Endothelial cell of umbilical vein (primary cell): Measurements from ENCODE around the gene SPCS3. TPM values are rescaled to one million over a fixed set of nuclear protein-coding genes. Genes with fewer than 3 reads are reported as not detected.

ENCODE experiments used
- BruUV-seq: library from RNA; stranded (reverse); fragments of 400-500 nt; replicated peaks from 2 replicates; lab custom pipeline; 2021; lab: Mats Ljungman, UMichigan
- CTCF ChIA-PET: fragments of 300-600, 350-600 bp; sonication (Branson Sonifier 250); formaldehyde crosslinking; loops from one replicate; lab custom pipeline; 2021; ENCODE audit warnings: antibody characterized with exemption, inconsistent platforms; lab: Charles Lee
- POLR2A ChIA-PET: fragments of 300-600, 350-600 bp; sonication (Branson Sonifier 250); formaldehyde crosslinking; loops from one replicate; lab custom pipeline; 2021; ENCODE audit warnings: antibody characterized with exemption, inconsistent platforms; lab: Charles Lee
- DNase-seq: peaks from one replicate; pipeline ENCODE4 v3.0.0-alpha.2; 2011; ENCODE audit warnings: low read depth, low spot score
- FAIRE-seq: peaks from 2 replicates; lab custom pipeline; 2011; peaks lifted over from hg19 to GRCh38; lab: Jason Lieb, UNC
- H2AFZ ChIP-seq: 2 replicates; pipeline ENCODE4 v1.6.0; 2012; ENCODE audit warnings: low read depth, low read length, control low read depth, inconsistent platforms
- H3K27ac ChIP-seq: 2 replicates; pipeline ENCODE4 v1.5.1; 2011; ENCODE audit warnings: low read depth, mild to moderate bottlenecking, control low read depth, low read length, moderate library complexity; ENCODE audit not compliant: insufficient read depth
- H3K27me3 ChIP-seq, 2 experiments: 2 replicates each; pipeline versions ENCODE4 v1.6.0 to v1.6.1; 2011; ENCODE audit warnings: low read length in 2 of 2, mixed read lengths in 1 of 2; ENCODE audit not compliant: control insufficient read depth in 2 of 2, insufficient read depth in 2 of 2
- H3K36me3 ChIP-seq, 2 experiments: 2 replicates in 1 of 2; 3 replicates in 1 of 2; pipeline ENCODE4 v1.5.1; 2011; ENCODE audit warnings: low read length in 2 of 2, mild to moderate bottlenecking in 1 of 2, moderate library complexity in 1 of 2; ENCODE audit not compliant: control insufficient read depth in 2 of 2, insufficient read depth in 2 of 2; ENCODE audit errors: extremely low read depth in 1 of 2
- H3K4me1 ChIP-seq: 3 replicates; pipeline ENCODE4 v1.5.1; 2011; ENCODE audit warnings: mild to moderate bottlenecking, low read length; ENCODE audit not compliant: control insufficient read depth, insufficient read depth; ENCODE audit errors: extremely low read depth
- H3K4me2 ChIP-seq: 2 replicates; pipeline ENCODE4 v1.6.1; 2011; ENCODE audit warnings: low read length, control low read depth, mixed read lengths; ENCODE audit not compliant: insufficient read depth
- H3K4me3 ChIP-seq, 3 experiments: fragments of 200-600 bp in 1 of 3; sonication (generic), shearing (Covaris generic) in 1 of 3; replicated peaks in 1 of 3; 2 replicates each; pipeline ENCODE4 v1.5.1; 2011 to 2016; ENCODE audit warnings: control low read depth in 3 of 3, low read length in 3 of 3, mild to moderate bottlenecking in 2 of 3, inconsistent platforms in 1 of 3, low read depth in 1 of 3, moderate library complexity in 1 of 3; ENCODE audit not compliant: insufficient read depth in 1 of 3
- H3K79me2 ChIP-seq: 2 replicates; pipeline ENCODE4 v1.6.0; 2012; ENCODE audit warnings: low read length, inconsistent platforms; ENCODE audit not compliant: control insufficient read depth, insufficient read depth
- H3K9ac ChIP-seq: replicated peaks from 2 replicates; pipeline ENCODE3; 2011; ENCODE audit warnings: low read length, control low read depth; ENCODE audit not compliant: insufficient read depth; ENCODE audit errors: extremely low read depth
- H3K9me1 ChIP-seq: replicated peaks from 3 replicates; pipeline ENCODE4 v1.6.0; 2011; ENCODE audit warnings: mild to moderate bottlenecking, low read length; ENCODE audit not compliant: control insufficient read depth, insufficient read depth; ENCODE audit errors: extremely low read depth
- H3K9me3 ChIP-seq: replicated peaks from 2 replicates; pipeline ENCODE4 v1.5.1; 2012; ENCODE audit warnings: low read length, inconsistent platforms; ENCODE audit not compliant: control insufficient read depth, insufficient read depth
- H4K20me1 ChIP-seq: replicated peaks from 2 replicates; pipeline ENCODE3; 2011; ENCODE audit warnings: mild to moderate bottlenecking, low read length; ENCODE audit not compliant: control insufficient read depth, insufficient read depth; ENCODE audit errors: extremely low read depth
- EZH2 ChIP-seq: IDR thresholded peaks from 2 replicates; pipeline ENCODE4 v1.6.1; 2012; ENCODE audit warnings: borderline replicate concordance, low read depth, mild to moderate bottlenecking, moderate library complexity, low read length, inconsistent platforms; ENCODE audit not compliant: severe bottlenecking
- FOS ChIP-seq: IDR thresholded peaks from 2 replicates; pipeline ENCODE4 v1.6.1; 2011; ENCODE audit warnings: mild to moderate bottlenecking, low read length, moderate library complexity, borderline replicate concordance; ENCODE audit not compliant: insufficient read depth
- GATA2 ChIP-seq: IDR thresholded peaks from 2 replicates; pipeline ENCODE4 v1.7.0; 2011; ENCODE audit warnings: low read depth, mild to moderate bottlenecking, moderate library complexity, mixed read lengths, low read length; ENCODE audit not compliant: insufficient read length, insufficient read depth
- JUN ChIP-seq: IDR thresholded peaks from 2 replicates; pipeline ENCODE4 v1.6.1; 2011; ENCODE audit warnings: borderline replicate concordance, low read depth; ENCODE audit not compliant: insufficient read length, insufficient read depth
- MYC ChIP-seq: IDR thresholded peaks from one replicate; pipeline ENCODE4 v1.6.1; 2011; ENCODE audit warnings: mild to moderate bottlenecking, low read depth, low read length
- POLR2A ChIP-seq: IDR thresholded peaks from 2 replicates; pipeline ENCODE4 v1.6.1; 2012; ENCODE audit warnings: low read depth, mild to moderate bottlenecking, control low read depth, low read length
- POLR2AphosphoS5 ChIP-seq: IDR thresholded peaks from 2 replicates; pipeline ENCODE4 v1.6.1; 2012; ENCODE audit warnings: low read depth, mild to moderate bottlenecking, control low read depth, low read length, moderate library complexity; ENCODE audit not compliant: insufficient read depth
- dilution Hi-C: fragments of 300-500 bp; cut with MboI; formaldehyde crosslinking; loops from one replicate; pipeline ENCODE4 v1.15.0; 2019; ENCODE audit warnings: low sequenced_read_pairs; ENCODE audit not compliant: extremely low pct_ligation_motif_present
- intact Hi-C: fragments of 100-400 bp; cut with micrococcal nuclease; formaldehyde crosslinking; loops from one replicate; pipeline ENCODE4 v1.10.0; 2022
- polyA plus RNA-seq, 4 experiments: library from polyadenylated mRNA; depleted of rRNA in 3 of 4; stranded (reverse) in 3 of 4; unstranded in 1 of 4; fragments of >200 nt; gene quantifications; 2 replicates each; pipeline versions ENCODE4 v1.2.1 to v1.2.3, GENCODE V29; 2011 to 2012; ENCODE audit warnings: missing spikeins in 1 of 4
- total RNA-seq: library from RNA; stranded (reverse); gene quantifications from 2 replicates; pipeline ENCODE4 v1.2.3, GENCODE V29; 2021
- TF ChIP-seq, protein P1 (sequence below), 2 donors: IDR thresholded peaks; 1 replicate in 1 of 2; 2 replicates in 1 of 2; pipeline ENCODE4 v1.5.1; 2011; ENCODE audit warnings: low read length in 2 of 2, mild to moderate bottlenecking in 2 of 2, moderate library complexity in 2 of 2, control low read depth in 1 of 2, inconsistent platforms in 1 of 2, low read depth in 1 of 2; ENCODE audit not compliant: insufficient read depth in 1 of 2; ENCODE audit errors: extremely low read depth in 1 of 2
- TF ChIP-seq, protein P2 (sequence below): IDR thresholded peaks from 2 replicates; pipeline ENCODE4 v1.6.1; 2011; ENCODE audit not compliant: insufficient read depth, insufficient read length

SPCS3 gene
- total and polyA plus RNA-seq, 2 donors (not counting 3 experiments of a cell fraction or from before 2014, with no cell fraction given), result 36.4 to 183 TPM

DNA sequence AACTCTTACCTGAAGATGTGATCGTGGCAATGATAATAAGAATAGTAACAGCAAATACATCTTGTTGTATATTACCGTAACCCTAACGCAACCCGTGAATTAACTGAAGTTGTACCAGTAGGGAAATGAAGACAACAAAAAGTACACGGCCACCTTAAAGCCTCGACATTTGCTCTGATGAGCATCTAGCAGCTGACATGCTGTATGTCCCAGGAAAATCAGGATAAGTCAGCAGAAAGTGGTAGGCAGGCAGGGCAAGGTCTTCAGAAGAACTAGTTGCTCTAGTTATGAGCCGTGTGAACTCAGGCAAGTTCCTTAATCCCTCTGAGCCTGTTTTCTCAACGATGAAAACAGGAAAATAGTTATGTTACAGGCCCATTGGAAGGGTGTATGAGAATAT is 43.1 kb upstream of the SPCS3 start:
- no peaks in the 10 kb centered on the region for H3K9me1 ChIP-seq
- H3K27me3 ChIP-seq, result peaks cover 0 to 2% of the 10 kb centered on the region in 2 experiments
- intact Hi-C loops, result loop anchor here (2.0 to 5.0 kb wide), 2 partner anchors 124 to 330 kb away; no protein-coding TSS in a partner anchor
- no peak overlapping the region for H3K4me3 ChIP-seq
- no peaks in the 10 kb centered on the region for H3K36me3 ChIP-seq
- no peaks in the 10 kb centered on the region for H3K9me3 ChIP-seq
- no peak for FAIRE-seq
- no peak overlapping the region for H3K27ac ChIP-seq
- TF ChIP-seq POLR2A (no peak), MYC (no peak), POLR2AphosphoS5 (no peak), GATA2 (no peak), EZH2 (no peak), JUN (no peak), FOS (no peak)
- TF ChIP-seq, protein P1, sequence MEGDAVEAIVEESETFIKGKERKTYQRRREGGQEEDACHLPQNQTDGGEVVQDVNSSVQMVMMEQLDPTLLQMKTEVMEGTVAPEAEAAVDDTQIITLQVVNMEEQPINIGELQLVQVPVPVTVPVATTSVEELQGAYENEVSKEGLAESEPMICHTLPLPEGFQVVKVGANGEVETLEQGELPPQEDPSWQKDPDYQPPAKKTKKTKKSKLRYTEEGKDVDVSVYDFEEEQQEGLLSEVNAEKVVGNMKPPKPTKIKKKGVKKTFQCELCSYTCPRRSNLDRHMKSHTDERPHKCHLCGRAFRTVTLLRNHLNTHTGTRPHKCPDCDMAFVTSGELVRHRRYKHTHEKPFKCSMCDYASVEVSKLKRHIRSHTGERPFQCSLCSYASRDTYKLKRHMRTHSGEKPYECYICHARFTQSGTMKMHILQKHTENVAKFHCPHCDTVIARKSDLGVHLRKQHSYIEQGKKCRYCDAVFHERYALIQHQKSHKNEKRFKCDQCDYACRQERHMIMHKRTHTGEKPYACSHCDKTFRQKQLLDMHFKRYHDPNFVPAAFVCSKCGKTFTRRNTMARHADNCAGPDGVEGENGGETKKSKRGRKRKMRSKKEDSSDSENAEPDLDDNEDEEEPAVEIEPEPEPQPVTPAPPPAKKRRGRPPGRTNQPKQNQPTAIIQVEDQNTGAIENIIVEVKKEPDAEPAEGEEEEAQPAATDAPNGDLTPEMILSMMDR (IDR thresholded peaks at IDR 0.05; ENCODE audit: extremely low read depth in 1 of 2, insufficient read depth in 1 of 2, low read depth in 1 of 2, low read length in 2 of 2), result no peak
- TF ChIP-seq, protein P2, sequence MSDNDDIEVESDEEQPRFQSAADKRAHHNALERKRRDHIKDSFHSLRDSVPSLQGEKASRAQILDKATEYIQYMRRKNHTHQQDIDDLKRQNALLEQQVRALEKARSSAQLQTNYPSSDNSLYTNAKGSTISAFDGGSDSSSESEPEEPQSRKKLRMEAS, result no peak
- no peaks in the 10 kb centered on the region for H4K20me1 ChIP-seq
- BruUV-seq, result no TSS peak
- H2AFZ ChIP-seq, result no peak overlapping the region
- CTCF ChIA-PET, result interaction anchor here (1.2 to 1.3 kb wide), 3 partner anchors 38 to 125 kb away, joined by 4 to 9 read pairs (median 4); no protein-coding TSS in a partner anchor
- H3K9ac ChIP-seq, result no peak overlapping the region
- no peaks in the 10 kb centered on the region for H3K4me1 ChIP-seq
- no peaks in the 10 kb centered on the region for H3K79me2 ChIP-seq
- POLR2A ChIA-PET, result no interaction called here
- no peak for DNase-seq
- H3K4me2 ChIP-seq, result no peak overlapping the region
- dilution Hi-C loops, result no loop called here
